Lower leg skin (tissue), 4 donors: ENCODE measurements around the gene NLGN4Y. TPM values are rescaled to one million over a fixed set of nuclear protein-coding genes. Genes with fewer than 3 reads are reported as not detected.

ENCODE experiments used
- DNase-seq, 2 donors: peaks; one replicate each; pipeline ENCODE4 v3.0.0-alpha.2; 2019; ENCODE audit warnings: low spot score in 2 of 2
- H3K4me3 ChIP-seq: fragments of 200-600 bp; sonication (generic); 2 replicates; pipeline ENCODE4 v1.5.1; 2017; ENCODE audit warnings: mild to moderate bottlenecking, low read depth; ENCODE audit not compliant: poor library complexity, severe bottlenecking
- CTCF ChIP-seq, 3 donors: fragments of 450-650 bp; IDR thresholded peaks; one replicate each; pipeline ENCODE4 v1.5.1; 2016; ENCODE audit warnings: antibody characterized with exemption in 3 of 3, mild to moderate bottlenecking in 3 of 3, moderate library complexity in 2 of 3
- POLR2A ChIP-seq, 2 donors: fragments of 450-650 bp; IDR thresholded peaks; one replicate each; pipeline ENCODE4 v1.6.1; 2016 to 2017; ENCODE audit warnings: antibody characterized with exemption in 2 of 2, mild to moderate bottlenecking in 1 of 2, moderate library complexity in 1 of 2
- WGBS, 2 donors: methylation state at CpG; one replicate each; pipeline ENCODE4 v1.1.5; 2018; 5-methylcytosine and 5-hydroxymethylcytosine counted together
- intact Hi-C: fragments of 100-400 bp; cut with DNase I; formaldehyde crosslinking; loops from one replicate; pipeline ENCODE4 v1.15.0; 2023; ENCODE audit warnings: low total_unique reads
- total RNA-seq, 4 donors: library from RNA; depleted of rRNA; stranded (reverse); fragments of >200 nt; gene quantifications; one replicate each; pipeline ENCODE4 v1.1.0, GENCODE V29; 2016

Gene NLGN4Y
- total RNA-seq, 4 donors from 2014 or later, result 12.4 to 19.7 TPM; not detected in 2

- no peak for DNase-seq
- intact Hi-C loops, result no loop called here
- TF ChIP-seq CTCF (IDR thresholded peaks at IDR 0.05) (no peak), POLR2A (IDR thresholded peaks at IDR 0.05) (no peak)
- no peak overlapping the region for H3K4me3 ChIP-seq
These were observed 231.2 kb downstream of the NLGN4Y start for GRCh38 chrY:14755571-14755970.

DNA sequence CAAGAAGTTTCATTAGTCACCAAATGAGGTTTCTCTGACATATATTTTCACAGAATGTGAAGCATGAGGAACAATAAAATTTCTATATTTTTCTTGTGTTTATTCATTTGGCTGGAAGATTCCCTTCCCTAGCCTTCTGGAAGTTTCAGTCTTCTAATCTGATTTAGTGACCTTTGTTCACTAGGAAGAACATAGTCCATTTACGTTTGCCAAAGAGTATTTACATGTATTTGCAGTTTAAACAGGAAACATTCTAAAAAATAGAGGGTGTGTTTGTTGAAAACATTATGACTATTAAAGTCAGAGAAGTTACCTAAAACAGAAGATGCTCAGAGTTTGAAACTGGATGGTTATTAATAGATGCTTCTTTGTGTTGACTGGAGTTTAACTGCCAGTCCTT is 238.6 kb downstream of the NLGN4Y start:
- no peak for DNase-seq
- H3K4me3 ChIP-seq, result no peak overlapping the region
- 59% methylated on average over 1 of the region's 1 CpG; no CpG with 5 or more reads in 1 of the 2 donors for WGBS, 2 donors
- intact Hi-C loops, result no loop called here
- TF ChIP-seq POLR2A (IDR thresholded peaks at IDR 0.05) (no peak), CTCF (IDR thresholded peaks at IDR 0.05) (no peak)

DNA sequence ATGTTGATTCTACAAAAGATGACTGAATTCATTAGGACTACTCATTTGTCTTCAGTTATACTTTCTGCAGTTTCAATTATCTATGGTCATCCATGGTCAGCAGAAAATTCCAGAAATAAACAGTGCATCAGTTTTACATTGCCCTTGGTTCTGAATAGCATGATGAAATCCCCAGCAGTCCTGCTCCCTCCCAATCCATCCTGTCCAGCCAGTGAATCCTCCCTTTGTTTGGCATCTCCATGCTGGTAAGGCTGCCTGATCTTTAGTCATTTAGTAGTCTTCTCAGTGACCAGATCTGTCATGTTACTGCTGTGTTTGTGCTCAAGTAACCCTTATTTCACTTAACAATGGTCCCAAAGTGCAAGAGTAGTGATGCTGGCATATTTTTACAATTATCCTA is 239.3 kb downstream of the NLGN4Y start:
- H3K4me3 ChIP-seq, result no peak overlapping the region
- DNase-seq, result no peak
- intact Hi-C loops, result no loop called here
- no peak for TF ChIP-seq POLR2A (IDR thresholded peaks at IDR 0.05)
- no peak for TF ChIP-seq CTCF (IDR thresholded peaks at IDR 0.05)

DNA sequence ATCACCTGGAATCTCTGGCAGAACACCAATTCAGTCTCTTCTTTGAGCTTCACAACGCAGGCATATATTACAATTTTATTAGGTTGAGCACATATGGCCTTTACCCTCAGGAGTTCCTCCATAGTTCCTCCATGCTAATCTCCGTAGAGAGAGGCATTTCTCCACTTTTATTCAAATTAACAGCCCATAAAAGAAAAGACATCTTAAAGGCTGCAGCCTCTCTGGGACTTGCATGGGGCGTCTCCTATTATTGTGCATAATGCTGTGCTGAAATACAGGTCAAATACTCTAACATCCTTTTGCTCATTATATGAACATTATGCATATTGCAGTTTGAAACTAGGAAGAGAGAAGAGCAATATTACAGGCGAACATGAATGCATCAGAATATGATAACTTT is 253.9 kb downstream of the NLGN4Y start:
- no peak for TF ChIP-seq CTCF (IDR thresholded peaks at IDR 0.05)
- TF ChIP-seq POLR2A (IDR thresholded peaks at IDR 0.05), result no peak
- intact Hi-C loops, result no loop called here
- H3K4me3 ChIP-seq, result no peak overlapping the region
- DNase-seq, result no peak
- WGBS, 2 donors, result 80% methylated on average over 4 of the region's 4 CpGs; no CpG with 5 or more reads in 1 of the 2 donors

- intact Hi-C loops, result no loop called here
- WGBS, 2 donors, result 83% methylated on average over 4 of the region's 4 CpGs; no CpG with 5 or more reads in 1 of the 2 donors
- TF ChIP-seq POLR2A (IDR thresholded peaks at IDR 0.05) (no peak), CTCF (IDR thresholded peaks at IDR 0.05) (no peak)
- no peak overlapping the region for H3K4me3 ChIP-seq
- DNase-seq, result no peak
These were observed 268.8 kb downstream of the NLGN4Y start for GRCh38 chrY:14793104-14793503.

DNA sequence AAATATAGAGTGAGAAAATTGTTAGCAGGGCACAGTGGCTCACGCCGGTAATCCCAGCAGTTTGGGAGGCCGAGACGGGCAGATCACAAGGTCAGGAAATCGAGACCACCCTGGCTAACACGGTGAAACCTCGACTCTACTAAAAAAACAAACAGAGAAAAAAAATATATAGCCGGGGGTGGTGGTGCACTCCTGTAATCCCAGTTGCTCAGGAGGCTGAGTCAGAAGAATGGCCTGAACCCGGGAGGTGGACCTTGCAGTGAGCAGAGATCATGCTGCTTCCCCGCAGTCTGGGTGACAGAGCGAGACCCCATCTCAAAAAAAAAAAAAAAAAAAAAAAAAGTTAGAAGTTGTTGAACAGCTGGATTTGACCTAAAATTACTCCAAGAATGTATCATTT is 269.3 kb downstream of the NLGN4Y start:
- no peak for DNase-seq
- 84% methylated on average over 11 of the region's 11 CpGs; no CpG with 5 or more reads in 1 of the 2 donors for WGBS, 2 donors

More for the DNA sequence above, 269.3 kb downstream of the NLGN4Y start:
- H3K4me3 ChIP-seq, result no peak overlapping the region
- intact Hi-C loops, result no loop called here
- TF ChIP-seq POLR2A (IDR thresholded peaks at IDR 0.05) (no peak), CTCF (IDR thresholded peaks at IDR 0.05) (no peak)
